K562 (cell line): ENCODE results near the gene CATSPER4. TPM values are rescaled to one million over a fixed set of nuclear protein-coding genes. Genes with fewer than 3 reads are reported as not detected.

Experiments used
- CTBP1 ChIP-seq: fragments of 450-650 bp; IDR thresholded peaks from 2 replicates; pipeline ENCODE4 v1.6.1; 2016; ENCODE audit warnings: borderline replicate concordance
- DPF2 ChIP-seq: fragments of 450-650 bp; IDR thresholded peaks from 2 replicates; pipeline ENCODE4 v1.6.1; 2016
- IFI16 ChIP-seq: fragments of 250-450 bp; sonication (Bioruptor Pico); IDR thresholded peaks from 2 replicates; pipeline ENCODE4 v2.1.2; 2022; ENCODE audit warnings: mild to moderate bottlenecking, inconsistent platforms
- NR2C2 ChIP-seq, 2 experiments: fragments of 200-800 bp in 1 of 2; sonication (Bioruptor generic) in 1 of 2; sonication (generic) in 1 of 2; formaldehyde crosslinking in 1 of 2; IDR thresholded peaks; 2 replicates each; pipeline versions ENCODE4 v1.6.1 to v1.8.0; 2016 to 2022; ENCODE audit warnings: mild to moderate bottlenecking in 1 of 2, missing compliant biosample characterization in 1 of 2, missing genetic modification characterization in 1 of 2, missing genetic modification reagents in 1 of 2
- PHF20 ChIP-seq: fragments of 450-650 bp; IDR thresholded peaks from 2 replicates; pipeline ENCODE4 v1.6.1; 2018; ENCODE audit not compliant: partially characterized antibody
- RBFOX2 ChIP-seq: fragments of 200-400 bp; formaldehyde crosslinking; IDR thresholded peaks from 2 replicates; pipeline ENCODE4 v1.6.1; 2017; ENCODE audit warnings: low read depth, mild to moderate bottlenecking, low read length, moderate library complexity
- RBM25 ChIP-seq: fragments of 200-400 bp; formaldehyde crosslinking; IDR thresholded peaks from 2 replicates; pipeline ENCODE4 v1.6.1; 2018; ENCODE audit warnings: low read length, low read depth, moderate library complexity; ENCODE audit not compliant: severe bottlenecking
- TSC22D4 ChIP-seq: fragments of 450-650 bp; IDR thresholded peaks from 2 replicates; pipeline ENCODE4 v1.6.1; 2016; ENCODE audit warnings: missing genetic modification characterization, missing biosample characterization, control low read depth
- ZC3H4 ChIP-seq: sonication (generic); formaldehyde crosslinking; IDR thresholded peaks from 2 replicates; pipeline ENCODE4 v1.9.0; 2021; ENCODE audit warnings: missing genetic modification reagents, borderline replicate concordance
- ZNF76 ChIP-seq: fragments of 250-450 bp; sonication (Bioruptor Pico); IDR thresholded peaks from 2 replicates; pipeline ENCODE4 v1.4.0; 2020; ENCODE audit warnings: mild to moderate bottlenecking, moderate library complexity, borderline replicate concordance
- polyA plus RNA-seq, 8 experiments: library from polyadenylated mRNA; depleted of rRNA in 4 of 8; stranded (reverse) in 5 of 8; unstranded in 3 of 8; fragments of >200 nt; fragmentation: Nextera tagmentation in 2 of 8; fragmentation: Illumina TruSeq in 1 of 8; extraction: Ambion mirVana in 2 of 8; extraction: Trizol in 1 of 8; gene quantifications; 2 replicates each; pipeline versions ENCODE4 v1.2.1 to v1.2.3, GENCODE V29; 2011 to 2014; ENCODE audit warnings: inconsistent platforms in 1 of 8, missing spikeins in 1 of 8
- total RNA-seq, 7 experiments: library from RNA; depleted of rRNA in 6 of 7; stranded (reverse); fragments of >200 nt in 6 of 7; fragmentation: Illumina TruSeq in 2 of 7; extraction: Trizol in 2 of 7; gene quantifications; 2 replicates each; pipeline versions ENCODE4 v1.2.1 to v1.2.3, GENCODE V29; 2011 to 2021; ENCODE audit warnings: low replicate concordance in 1 of 7
- TF ChIP-seq, protein P1 (sequence below): sonication (generic); formaldehyde crosslinking; IDR thresholded peaks from 2 replicates; pipeline ENCODE4 v1.8.0; 2022; ENCODE audit warnings: mild to moderate bottlenecking, low read depth, missing genetic modification reagents
- TF ChIP-seq, protein P2 (sequence below): fragments of 450-650 bp; formaldehyde crosslinking; IDR thresholded peaks from 2 replicates; pipeline ENCODE4 v1.4.0; 2020; ENCODE audit warnings: mild to moderate bottlenecking
- TF ChIP-seq, protein P3 (sequence below): sonication (generic); formaldehyde crosslinking; IDR thresholded peaks from 2 replicates; pipeline ENCODE4 v1.8.1; 2023; ENCODE audit warnings: mild to moderate bottlenecking, missing genetic modification reagents, moderate library complexity
- TF ChIP-seq, protein P4 (sequence below), 2 experiments: fragments of 450-650 bp; IDR thresholded peaks; 2 replicates each; pipeline ENCODE4 v1.6.1; 2016; ENCODE audit warnings: mild to moderate bottlenecking in 2 of 2, borderline replicate concordance in 1 of 2, low read depth in 1 of 2, moderate library complexity in 1 of 2

Gene CATSPER4
- total and polyA plus RNA-seq, 9 of the 15 experiments (the other 6 are each of a cell fraction or from before 2014, with no cell fraction given), result 0.04 to 0.13 TPM; not detected in 7

DNA sequence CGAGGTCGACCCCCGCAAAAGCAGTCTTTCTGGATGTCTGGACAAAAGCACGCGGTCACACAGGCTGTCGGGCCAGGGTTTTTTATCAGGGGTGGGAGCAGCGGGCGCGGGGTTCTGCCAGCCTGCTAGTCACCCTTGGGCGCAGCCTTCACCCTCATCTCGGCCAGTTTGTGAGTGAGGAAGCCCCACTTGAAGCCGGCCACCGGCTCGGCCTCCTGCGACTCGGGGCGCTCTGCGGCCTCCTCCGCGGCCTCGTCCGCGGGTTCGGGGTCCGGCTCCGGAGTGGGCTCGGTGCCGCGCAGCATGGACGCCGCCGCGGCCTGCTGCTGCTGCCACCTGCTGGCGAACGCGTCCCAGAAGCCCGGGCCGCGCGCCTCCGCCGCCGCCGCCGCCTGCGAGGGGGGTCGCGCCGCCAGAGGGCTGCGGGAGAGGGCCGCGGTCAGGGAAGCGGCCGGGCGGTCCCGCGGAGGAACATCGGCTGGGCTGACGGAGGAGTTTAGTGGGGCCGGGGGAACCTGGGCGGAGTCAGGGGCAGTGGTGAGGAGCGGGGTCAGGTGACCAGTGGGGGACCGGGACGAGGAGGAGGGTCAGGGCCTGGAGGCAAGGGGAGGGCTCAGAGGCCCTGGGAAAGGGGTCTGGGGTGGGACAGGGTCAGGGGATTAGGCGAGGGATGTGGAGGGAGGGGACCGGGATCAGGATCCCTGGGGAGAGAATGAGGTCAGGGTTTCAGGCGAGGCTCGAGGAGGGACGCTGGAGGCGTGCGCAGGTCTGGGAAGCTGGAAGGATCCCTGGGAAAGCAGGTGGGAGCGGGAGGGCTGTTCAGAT, 26.2 kb upstream of the CATSPER4 start (continued):
- TF ChIP-seq, protein P1, sequence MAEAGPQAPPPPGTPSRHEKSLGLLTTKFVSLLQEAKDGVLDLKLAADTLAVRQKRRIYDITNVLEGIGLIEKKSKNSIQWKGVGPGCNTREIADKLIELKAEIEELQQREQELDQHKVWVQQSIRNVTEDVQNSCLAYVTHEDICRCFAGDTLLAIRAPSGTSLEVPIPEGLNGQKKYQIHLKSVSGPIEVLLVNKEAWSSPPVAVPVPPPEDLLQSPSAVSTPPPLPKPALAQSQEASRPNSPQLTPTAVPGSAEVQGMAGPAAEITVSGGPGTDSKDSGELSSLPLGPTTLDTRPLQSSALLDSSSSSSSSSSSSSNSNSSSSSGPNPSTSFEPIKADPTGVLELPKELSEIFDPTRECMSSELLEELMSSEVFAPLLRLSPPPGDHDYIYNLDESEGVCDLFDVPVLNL (CRISPR knock-in tag), result no peak
- TF ChIP-seq, protein P2, sequence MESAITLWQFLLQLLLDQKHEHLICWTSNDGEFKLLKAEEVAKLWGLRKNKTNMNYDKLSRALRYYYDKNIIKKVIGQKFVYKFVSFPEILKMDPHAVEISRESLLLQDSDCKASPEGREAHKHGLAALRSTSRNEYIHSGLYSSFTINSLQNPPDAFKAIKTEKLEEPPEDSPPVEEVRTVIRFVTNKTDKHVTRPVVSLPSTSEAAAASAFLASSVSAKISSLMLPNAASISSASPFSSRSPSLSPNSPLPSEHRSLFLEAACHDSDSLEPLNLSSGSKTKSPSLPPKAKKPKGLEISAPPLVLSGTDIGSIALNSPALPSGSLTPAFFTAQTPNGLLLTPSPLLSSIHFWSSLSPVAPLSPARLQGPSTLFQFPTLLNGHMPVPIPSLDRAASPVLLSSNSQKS (CRISPR knock-in tag), result no peak
- TF ChIP-seq DPF2 (no peak), RBM25 (peak; percentile 100), ZC3H4 (CRISPR knock-in tag) (no peak), PHF20 (no peak), TSC22D4 (no peak), IFI16 (no peak), NR2C2 (CRISPR knock-in tag; IDR thresholded peaks at IDR 0.05) (no peak), NR2C2 (tag; IDR thresholded peaks at IDR 0.05) (no peak), CTBP1 (peak; percentile 81), RBFOX2 (peak; percentile 65), ZNF76 (CRISPR knock-in tag) (no peak)
- TF ChIP-seq, protein P3, sequence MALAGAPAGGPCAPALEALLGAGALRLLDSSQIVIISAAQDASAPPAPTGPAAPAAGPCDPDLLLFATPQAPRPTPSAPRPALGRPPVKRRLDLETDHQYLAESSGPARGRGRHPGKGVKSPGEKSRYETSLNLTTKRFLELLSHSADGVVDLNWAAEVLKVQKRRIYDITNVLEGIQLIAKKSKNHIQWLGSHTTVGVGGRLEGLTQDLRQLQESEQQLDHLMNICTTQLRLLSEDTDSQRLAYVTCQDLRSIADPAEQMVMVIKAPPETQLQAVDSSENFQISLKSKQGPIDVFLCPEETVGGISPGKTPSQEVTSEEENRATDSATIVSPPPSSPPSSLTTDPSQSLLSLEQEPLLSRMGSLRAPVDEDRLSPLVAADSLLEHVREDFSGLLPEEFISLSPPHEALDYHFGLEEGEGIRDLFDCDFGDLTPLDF, result no peak
- TF ChIP-seq, protein P4, sequence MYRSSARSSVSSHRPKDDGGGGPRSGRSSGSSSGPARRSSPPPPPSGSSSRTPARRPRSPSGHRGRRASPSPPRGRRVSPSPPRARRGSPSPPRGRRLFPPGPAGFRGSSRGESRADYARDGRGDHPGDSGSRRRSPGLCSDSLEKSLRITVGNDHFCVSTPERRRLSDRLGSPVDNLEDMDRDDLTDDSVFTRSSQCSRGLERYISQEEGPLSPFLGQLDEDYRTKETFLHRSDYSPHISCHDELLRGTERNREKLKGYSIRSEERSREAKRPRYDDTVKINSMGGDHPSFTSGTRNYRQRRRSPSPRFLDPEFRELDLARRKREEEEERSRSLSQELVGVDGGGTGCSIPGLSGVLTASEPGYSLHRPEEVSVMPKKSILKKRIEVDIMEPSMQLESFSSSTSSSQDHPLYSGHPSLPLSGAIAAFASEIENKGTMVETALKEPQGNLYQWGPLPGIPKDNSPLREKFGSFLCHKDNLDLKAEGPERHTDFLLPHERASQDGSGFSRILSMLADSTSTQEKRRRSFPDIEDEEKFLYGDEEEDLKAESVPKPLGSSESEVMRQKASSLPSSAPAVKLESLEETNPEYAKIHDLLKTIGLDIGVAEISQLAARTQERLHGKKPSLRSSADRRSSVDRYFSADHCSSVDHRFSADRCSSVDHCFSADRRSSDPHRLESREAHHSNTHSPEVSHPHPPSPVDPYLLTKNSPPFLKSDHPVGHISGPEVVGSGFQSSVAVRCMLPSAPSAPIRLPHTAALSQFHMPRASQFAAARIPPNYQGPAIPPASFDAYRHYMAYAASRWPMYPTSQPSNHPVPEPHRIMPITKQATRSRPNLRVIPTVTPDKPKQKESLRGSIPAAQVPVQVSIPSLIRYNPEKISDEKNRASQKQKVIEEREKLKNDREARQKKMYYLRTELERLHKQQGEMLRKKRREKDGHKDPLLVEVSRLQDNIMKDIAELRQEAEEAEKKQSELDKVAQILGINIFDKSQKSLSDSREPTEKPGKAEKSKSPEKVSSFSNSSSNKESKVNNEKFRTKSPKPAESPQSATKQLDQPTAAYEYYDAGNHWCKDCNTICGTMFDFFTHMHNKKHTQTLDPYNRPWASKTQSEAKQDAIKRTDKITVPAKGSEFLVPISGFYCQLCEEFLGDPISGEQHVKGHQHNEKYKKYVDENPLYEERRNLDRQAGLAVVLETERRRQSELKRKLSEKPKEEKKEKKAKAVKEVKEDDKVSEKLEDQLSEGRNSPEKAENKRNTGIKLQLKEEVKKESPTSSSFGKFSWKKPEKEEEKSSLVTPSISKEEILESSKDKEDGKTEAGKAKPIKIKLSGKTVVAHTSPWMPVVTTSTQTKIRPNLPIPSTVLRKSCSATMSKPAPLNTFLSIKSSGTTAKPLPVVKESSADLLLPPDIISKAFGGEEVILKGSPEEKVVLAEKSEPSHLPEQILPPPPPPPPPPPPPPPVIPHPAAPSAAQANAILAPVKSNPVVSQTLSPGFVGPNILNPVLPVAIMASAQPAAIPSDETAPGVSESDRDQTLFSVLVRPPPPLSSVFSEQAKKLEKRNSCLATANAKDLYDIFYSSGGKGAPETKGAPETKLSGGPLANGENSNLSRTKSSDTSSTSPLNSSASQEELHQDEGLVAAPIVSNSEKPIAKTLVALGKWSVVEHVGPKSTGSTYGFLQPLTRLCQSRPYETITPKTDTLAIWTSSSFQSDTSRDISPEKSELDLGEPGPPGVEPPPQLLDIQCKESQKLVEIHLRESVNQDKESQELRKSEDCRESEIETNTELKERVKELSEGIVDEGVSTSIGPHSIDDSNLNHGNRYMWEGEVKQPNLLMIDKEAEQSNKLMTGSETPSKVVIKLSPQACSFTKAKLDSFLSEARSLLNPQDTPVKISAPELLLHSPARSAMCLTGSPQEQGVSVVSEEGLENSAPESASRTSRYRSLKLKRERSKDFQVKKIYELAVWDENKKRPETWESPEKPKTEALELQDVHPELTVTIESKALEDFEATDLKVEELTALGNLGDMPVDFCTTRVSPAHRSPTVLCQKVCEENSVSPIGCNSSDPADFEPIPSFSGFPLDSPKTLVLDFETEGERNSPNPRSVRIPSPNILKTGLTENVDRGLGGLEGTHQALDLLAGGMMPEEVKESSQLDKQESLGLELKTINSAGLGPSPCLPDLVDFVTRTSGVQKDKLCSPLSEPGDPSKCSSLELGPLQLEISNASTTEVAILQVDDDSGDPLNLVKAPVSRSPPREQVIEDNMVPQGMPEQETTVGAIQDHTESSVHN (IDR thresholded peaks at IDR 0.05; ENCODE audit: borderline replicate concordance in 1 of 2, low read depth in 1 of 2), result no peak
